Uterus (tissue), 4 donors: ENCODE results near the gene IGFBP4. TPM values are rescaled to one million over a fixed set of nuclear protein-coding genes. Genes with fewer than 3 reads are reported as not detected.

ENCODE experiments used
- DNase-seq, 2 donors: peaks; one replicate each; pipeline ENCODE4 v3.0.0-alpha.2; 2019 to 2020
- H3K27ac ChIP-seq, 2 donors: fragments of 200-600 bp; sonication (generic); 1 replicate in 1 of 2; 2 replicates in 1 of 2; pipeline ENCODE4 v1.5.1; 2016 to 2018
- H3K27me3 ChIP-seq, 2 donors: fragments of 200-600 bp; sonication (generic); one replicate each; pipeline ENCODE4 v1.5.1; 2018 to 2019; ENCODE audit warnings: control low read depth in 1 of 2
- H3K36me3 ChIP-seq, 2 donors: fragments of 200-600 bp; sonication (generic); one replicate each; pipeline ENCODE4 v1.5.1; 2019; ENCODE audit warnings: control low read depth in 1 of 2
- H3K4me1 ChIP-seq, 2 donors: fragments of 200-600 bp; sonication (generic); one replicate each; pipeline ENCODE4 v1.5.1; 2018 to 2019; ENCODE audit warnings: control low read depth in 1 of 2
- H3K4me3 ChIP-seq, 2 donors: fragments of 200-600 bp; sonication (generic); 1 replicate in 1 of 2; 2 replicates in 1 of 2; pipeline ENCODE4 v1.5.1; 2018 to 2019; ENCODE audit warnings: mild to moderate bottlenecking in 1 of 2
- H3K9me3 ChIP-seq, 2 donors: fragments of 200-600 bp; sonication (generic); one replicate each; pipeline ENCODE4 v1.5.1; 2019; ENCODE audit warnings: control low read depth in 1 of 2
- POLR2A ChIP-seq, 2 donors: fragments of 450-650 bp; IDR thresholded peaks; one replicate each; pipeline ENCODE4 v1.6.1; 2016; ENCODE audit warnings: antibody characterized with exemption in 2 of 2, mild to moderate bottlenecking in 1 of 2, moderate library complexity in 1 of 2
- intact Hi-C: fragments of 100-400 bp; cut with DNase I; formaldehyde crosslinking; loops from one replicate; pipeline ENCODE4 v1.15.1; 2023; ENCODE audit warnings: low total_unique reads
- total RNA-seq, 4 donors: library from RNA; depleted of rRNA in 3 of 4; stranded (reverse); fragments of >200 nt in 3 of 4; gene quantifications; one replicate each; pipeline versions ENCODE4 v1.1.0 to v1.2.4, GENCODE V29; 2014 to 2023
- TF ChIP-seq, protein P1 (sequence below), 4 experiments: fragments of 200-600 bp in 2 of 4; fragments of 450-650 bp in 2 of 4; sonication (generic) in 2 of 4; IDR thresholded peaks; one replicate each; pipeline ENCODE4 v1.5.1; 2016 to 2019; ENCODE audit warnings: antibody characterized with exemption in 4 of 4, mild to moderate bottlenecking in 2 of 4, moderate library complexity in 1 of 4
- donor health status: DM: yes; HTN: yes; CAD: no.

Gene IGFBP4
- total RNA-seq, 4 donors from 2014 or later: 331 to 1,351 (median 418) TPM

DNA sequence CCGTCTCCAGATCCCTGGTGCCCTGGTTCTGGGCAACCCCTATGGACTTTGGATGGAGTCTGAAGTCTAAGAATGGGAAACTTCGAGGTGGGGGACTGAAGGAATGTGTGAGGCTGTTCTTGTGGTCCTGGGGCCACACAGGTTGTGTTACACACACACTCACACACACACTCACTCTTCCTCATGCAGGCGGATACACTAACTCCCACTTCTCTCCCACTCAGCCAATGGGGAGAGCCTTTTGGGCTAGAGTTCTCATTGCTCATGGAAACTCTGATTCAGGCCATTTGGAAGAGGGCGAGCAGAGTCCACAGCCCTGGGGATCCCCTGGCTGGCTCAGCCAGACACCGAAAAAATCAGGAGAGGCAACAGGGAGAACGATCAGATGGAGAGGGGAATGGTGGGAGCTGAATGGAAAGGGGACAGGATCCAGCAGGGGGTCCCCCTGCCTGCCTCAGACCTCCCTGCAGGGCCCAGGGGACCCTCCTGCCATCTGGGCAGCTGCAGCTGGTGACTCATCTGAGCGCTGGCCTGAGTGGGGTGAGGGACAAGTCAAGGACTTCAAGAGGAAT lies 9.1 kb downstream of the IGFBP4 start:
- Histone ChIP-seq H3K27me3 (no peaks in the 10 kb centered on the region), H3K4me3 (no peak overlapping the region), H3K4me1 (peaks cover 25 to 69% of the 10 kb centered on the region in 2 donors), H3K36me3 (no peaks in the 10 kb centered on the region), H3K27ac (peak overlapping the region; percentile 94 to 97), H3K9me3 (no peaks in the 10 kb centered on the region)
- intact Hi-C loops: no loop called here
- peak; percentile 75 to 87 for DNase-seq
- TF ChIP-seq POLR2A (IDR thresholded peaks at IDR 0.05): peak in 1 of 2 donors; percentile 20
- TF ChIP-seq, protein P1, sequence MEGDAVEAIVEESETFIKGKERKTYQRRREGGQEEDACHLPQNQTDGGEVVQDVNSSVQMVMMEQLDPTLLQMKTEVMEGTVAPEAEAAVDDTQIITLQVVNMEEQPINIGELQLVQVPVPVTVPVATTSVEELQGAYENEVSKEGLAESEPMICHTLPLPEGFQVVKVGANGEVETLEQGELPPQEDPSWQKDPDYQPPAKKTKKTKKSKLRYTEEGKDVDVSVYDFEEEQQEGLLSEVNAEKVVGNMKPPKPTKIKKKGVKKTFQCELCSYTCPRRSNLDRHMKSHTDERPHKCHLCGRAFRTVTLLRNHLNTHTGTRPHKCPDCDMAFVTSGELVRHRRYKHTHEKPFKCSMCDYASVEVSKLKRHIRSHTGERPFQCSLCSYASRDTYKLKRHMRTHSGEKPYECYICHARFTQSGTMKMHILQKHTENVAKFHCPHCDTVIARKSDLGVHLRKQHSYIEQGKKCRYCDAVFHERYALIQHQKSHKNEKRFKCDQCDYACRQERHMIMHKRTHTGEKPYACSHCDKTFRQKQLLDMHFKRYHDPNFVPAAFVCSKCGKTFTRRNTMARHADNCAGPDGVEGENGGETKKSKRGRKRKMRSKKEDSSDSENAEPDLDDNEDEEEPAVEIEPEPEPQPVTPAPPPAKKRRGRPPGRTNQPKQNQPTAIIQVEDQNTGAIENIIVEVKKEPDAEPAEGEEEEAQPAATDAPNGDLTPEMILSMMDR (IDR thresholded peaks at IDR 0.05): no peak

DNA sequence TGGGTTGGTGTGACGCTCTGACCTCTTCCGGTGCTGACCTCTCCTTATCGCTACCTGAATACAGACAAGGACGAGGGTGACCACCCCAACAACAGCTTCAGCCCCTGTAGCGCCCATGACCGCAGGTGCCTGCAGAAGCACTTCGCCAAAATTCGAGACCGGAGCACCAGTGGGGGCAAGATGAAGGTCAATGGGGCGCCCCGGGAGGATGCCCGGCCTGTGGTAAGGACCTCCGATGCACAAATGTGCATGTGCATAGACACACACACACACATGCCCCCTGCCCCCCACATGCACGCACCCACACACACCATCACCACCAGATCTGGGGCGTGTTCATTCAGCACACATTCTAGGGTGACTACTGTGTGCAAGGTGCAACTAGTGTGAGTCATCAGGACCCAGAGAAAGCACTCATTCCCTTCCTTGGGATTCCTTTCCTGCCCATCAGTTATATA lies 9.7 kb downstream of the IGFBP4 start:
- intact Hi-C loops: no loop called here
- H3K9me3 ChIP-seq: no peaks in the 10 kb centered on the region
- H3K4me3 ChIP-seq: no peak overlapping the region
- TF ChIP-seq, protein P1 (IDR thresholded peaks at IDR 0.05): no peak
- TF ChIP-seq POLR2A (IDR thresholded peaks at IDR 0.05): no peak
- H3K27ac ChIP-seq: peak overlapping the region; percentile 94 to 97
- no peak for DNase-seq
- no peaks in the 10 kb centered on the region for H3K36me3 ChIP-seq
- no peaks in the 10 kb centered on the region for H3K27me3 ChIP-seq
- H3K4me1 ChIP-seq: peaks cover 25 to 75% of the 10 kb centered on the region in 2 donors

DNA sequence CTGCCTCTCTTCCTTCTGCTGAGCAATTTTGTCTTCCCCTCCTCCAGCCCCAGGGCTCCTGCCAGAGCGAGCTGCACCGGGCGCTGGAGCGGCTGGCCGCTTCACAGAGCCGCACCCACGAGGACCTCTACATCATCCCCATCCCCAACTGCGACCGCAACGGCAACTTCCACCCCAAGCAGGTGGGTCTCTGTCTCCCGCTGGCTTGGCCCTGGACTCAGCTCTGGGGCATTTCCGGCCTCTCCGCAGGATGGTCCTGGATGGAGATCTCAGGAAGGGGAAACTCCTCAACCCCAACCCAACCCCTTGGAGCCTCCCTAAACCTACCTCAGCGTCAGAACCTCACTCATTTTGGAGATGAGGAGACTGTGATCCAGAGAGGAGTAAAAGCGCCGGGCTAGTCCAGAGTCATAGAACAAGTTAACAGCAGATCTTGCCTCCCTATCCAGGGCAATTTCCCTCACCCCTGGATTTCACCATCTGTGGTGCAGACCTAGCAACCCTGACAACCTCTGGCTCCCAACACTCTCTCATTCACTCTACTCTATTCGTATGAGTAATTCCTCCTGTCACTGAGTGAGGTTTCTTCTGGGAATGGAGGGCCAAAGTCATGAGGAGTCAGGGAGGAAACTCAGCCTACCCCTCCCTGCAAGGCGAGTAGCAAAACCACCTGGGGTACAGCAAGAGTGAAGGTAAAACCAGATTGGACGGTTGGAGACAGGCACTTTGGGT lies 10.8 kb downstream of the IGFBP4 start:
- H3K27me3 ChIP-seq: no peaks in the 10 kb centered on the region
- peaks cover 18 to 68% of the 10 kb centered on the region in 2 donors for H3K4me1 ChIP-seq
- H3K4me3 ChIP-seq: no peak overlapping the region
- peak in 1 of 2 donors; percentile 41 for DNase-seq
- no peaks in the 10 kb centered on the region for H3K36me3 ChIP-seq
- no peak for TF ChIP-seq POLR2A (IDR thresholded peaks at IDR 0.05)
- TF ChIP-seq, protein P1 (IDR thresholded peaks at IDR 0.05): no peak
- peak overlapping the region; percentile 94 to 97 for H3K27ac ChIP-seq
- H3K9me3 ChIP-seq: no peaks in the 10 kb centered on the region
- intact Hi-C loops: no loop called here

GRCh38 chr17:40454613-40454995 lies 11.4 kb downstream of the IGFBP4 start:
- no peak overlapping the region for H3K4me3 ChIP-seq
- intact Hi-C loops: no loop called here
- no peak for DNase-seq
- no peaks in the 10 kb centered on the region for H3K27me3 ChIP-seq
- TF ChIP-seq, protein P1 (IDR thresholded peaks at IDR 0.05): no peak
- TF ChIP-seq POLR2A (IDR thresholded peaks at IDR 0.05): no peak
- no peaks in the 10 kb centered on the region for H3K36me3 ChIP-seq
- H3K4me1 ChIP-seq: peaks cover 16 to 65% of the 10 kb centered on the region in 2 donors
- H3K27ac ChIP-seq: peak overlapping the region; percentile 94 to 97
- no peaks in the 10 kb centered on the region for H3K9me3 ChIP-seq

GRCh38 chr17:40456396-40456951 lies 13.2 kb downstream of the IGFBP4 start:
- intact Hi-C loops: no loop called here
- TF ChIP-seq, protein P1 (IDR thresholded peaks at IDR 0.05): no peak
- TF ChIP-seq POLR2A (IDR thresholded peaks at IDR 0.05): no peak
- H3K4me1 ChIP-seq: peaks cover 7 to 51% of the 10 kb centered on the region in 2 donors
- H3K9me3 ChIP-seq: no peaks in the 10 kb centered on the region
- no peak overlapping the region for H3K4me3 ChIP-seq
- peak overlapping the region; percentile 70 to 84 for H3K27ac ChIP-seq
- peak in 1 of 2 donors; percentile 65 for DNase-seq
- H3K36me3 ChIP-seq: no peaks in the 10 kb centered on the region
- H3K27me3 ChIP-seq: no peaks in the 10 kb centered on the region
